MM.1S (cell line): ENCODE data around the gene SETBP1.

Source experiments
- DNase-seq: peaks from one replicate; pipeline ENCODE4 v3.0.0-alpha.2; 2015
- H2AFZ ChIP-seq: fragments of 300-600 bp; sonication (generic); 2 replicates; pipeline ENCODE4 v1.6.0; 2016; ENCODE audit warnings: antibody characterized with exemption, low read length
- H3F3A ChIP-seq: fragments of 300-600 bp; sonication (generic); 2 replicates; pipeline ENCODE4 v1.6.1; 2016; ENCODE audit warnings: mild to moderate bottlenecking, antibody characterized with exemption, low read length, moderate library complexity, mixed read lengths; ENCODE audit not compliant: insufficient read depth
- H3K27ac ChIP-seq: fragments of 300-600 bp; sonication (generic); 2 replicates; pipeline ENCODE4 v1.5.1; 2016; ENCODE audit warnings: mild to moderate bottlenecking, low read length
- H3K27me3 ChIP-seq: fragments of 300-600 bp; sonication (generic); replicated peaks from 2 replicates; pipeline ENCODE4 v1.6.0; 2016; ENCODE audit warnings: low read length; ENCODE audit not compliant: insufficient read depth
- H3K36me3 ChIP-seq: fragments of 300-600 bp; sonication (generic); replicated peaks from 2 replicates; pipeline ENCODE4 v1.6.1; 2016; ENCODE audit warnings: mild to moderate bottlenecking, low read length, mixed read lengths; ENCODE audit not compliant: insufficient read depth
- H3K4me1 ChIP-seq: fragments of 300-600 bp; sonication (generic); 2 replicates; pipeline ENCODE4 v1.6.1; 2016; ENCODE audit warnings: low read length, mixed read lengths
- H3K4me2 ChIP-seq: fragments of 300-600 bp; sonication (generic); 2 replicates; pipeline ENCODE4 v1.6.0; 2016; ENCODE audit warnings: low read depth, low read length
- H3K4me3 ChIP-seq: fragments of 300-600 bp; sonication (generic); 2 replicates; pipeline ENCODE4 v1.5.1; 2016; ENCODE audit warnings: low read length, mixed read lengths
- H3K79me2 ChIP-seq: fragments of 300-600 bp; sonication (generic); 2 replicates; pipeline ENCODE4 v1.6.1; 2016; ENCODE audit warnings: mixed run types, low read length, mixed read lengths
- H3K9ac ChIP-seq: fragments of 300-600 bp; sonication (generic); 2 replicates; pipeline ENCODE4 v1.6.1; 2016; ENCODE audit warnings: low read length, mixed read lengths
- H3K9me2 ChIP-seq: fragments of 300-600 bp; sonication (generic); replicated peaks from 2 replicates; pipeline ENCODE4 v1.6.1; 2016; ENCODE audit warnings: mild to moderate bottlenecking, low read length, mixed read lengths; ENCODE audit not compliant: insufficient read depth
- H3K9me3 ChIP-seq: fragments of 300-600 bp; sonication (generic); replicated peaks from 2 replicates; pipeline ENCODE4 v1.6.1; 2016; ENCODE audit warnings: mild to moderate bottlenecking, low read length, mixed read lengths; ENCODE audit not compliant: insufficient read depth
- H4K20me1 ChIP-seq: fragments of 300-600 bp; sonication (generic); 2 replicates; pipeline ENCODE4 v1.6.1; 2016; ENCODE audit warnings: mild to moderate bottlenecking, low read length, moderate library complexity, mixed read lengths; ENCODE audit not compliant: insufficient read depth
- EZH2 ChIP-seq: fragments of 300-600 bp; sonication (generic); optimal IDR thresholded peaks from 2 replicates; pipeline ENCODE3; 2017; ENCODE audit warnings: low read depth, mild to moderate bottlenecking, antibody characterized with exemption, low read length, mixed read lengths
- EZH2phosphoT487 ChIP-seq: fragments of 300-600 bp; sonication (generic); IDR thresholded peaks from 2 replicates; pipeline ENCODE4 v1.6.1; 2018; ENCODE audit warnings: antibody characterized with exemption, low read length
- TF ChIP-seq, protein P1 (sequence below): fragments of 300-600 bp; sonication (generic); IDR thresholded peaks from 2 replicates; pipeline ENCODE4 v1.5.1; 2016; ENCODE audit warnings: antibody characterized with exemption, low read length, mixed read lengths

The SETBP1 gene

DNA sequence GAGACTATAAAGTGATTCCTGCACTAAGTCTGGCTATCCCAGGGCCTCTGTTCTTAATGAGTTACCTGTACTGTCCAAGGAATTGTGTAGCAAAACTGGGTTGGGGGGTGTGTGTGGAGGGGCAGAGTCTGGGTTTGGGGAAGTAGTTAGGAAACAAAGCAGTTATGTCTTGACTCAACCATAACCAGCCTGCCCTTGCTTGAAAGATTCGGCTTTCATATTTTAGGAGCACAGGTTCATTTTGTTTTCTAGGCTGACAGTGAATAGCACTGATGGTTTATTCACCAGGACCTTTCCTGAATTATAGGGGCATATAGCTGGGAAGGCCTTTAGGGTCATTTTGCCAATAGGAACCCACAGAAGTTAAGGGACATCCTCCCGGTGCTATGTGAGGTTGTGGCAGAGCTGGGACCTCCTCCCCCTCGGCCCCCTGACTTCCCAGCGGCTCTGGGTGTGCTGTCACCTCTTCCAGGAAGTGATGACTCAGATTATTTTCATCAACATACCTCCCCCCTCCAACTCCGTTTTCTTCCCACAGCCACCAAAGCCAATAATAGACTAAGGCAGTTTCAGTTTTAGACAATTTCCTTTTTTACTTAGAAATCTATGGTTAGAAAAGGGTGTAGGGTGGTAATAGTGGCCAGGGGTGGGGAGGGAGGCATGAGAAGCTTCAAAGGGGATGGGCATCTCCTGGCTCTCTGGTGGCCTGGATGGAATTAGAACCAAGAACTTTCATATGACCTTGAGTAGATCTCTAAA lies 44.8 kb downstream of the SETBP1 start:
- peaks cover 91% of the 10 kb centered on the region for H3K79me2 ChIP-seq
- H3K9me3 ChIP-seq = no peaks in the 10 kb centered on the region
- peak; percentile 86 for DNase-seq
- H3K4me3 ChIP-seq = peak overlapping the region; percentile 17
- no peaks in the 10 kb centered on the region for H3K27me3 ChIP-seq
- peak overlapping the region; percentile 68 for H3K9ac ChIP-seq
- no peaks in the 10 kb centered on the region for H4K20me1 ChIP-seq
- H3K4me2 ChIP-seq = peak overlapping the region; percentile 54
- peak overlapping the region; percentile 94 for H3K27ac ChIP-seq
- TF ChIP-seq EZH2phosphoT487 (no peak), EZH2 (no peak)
- TF ChIP-seq, protein P1, sequence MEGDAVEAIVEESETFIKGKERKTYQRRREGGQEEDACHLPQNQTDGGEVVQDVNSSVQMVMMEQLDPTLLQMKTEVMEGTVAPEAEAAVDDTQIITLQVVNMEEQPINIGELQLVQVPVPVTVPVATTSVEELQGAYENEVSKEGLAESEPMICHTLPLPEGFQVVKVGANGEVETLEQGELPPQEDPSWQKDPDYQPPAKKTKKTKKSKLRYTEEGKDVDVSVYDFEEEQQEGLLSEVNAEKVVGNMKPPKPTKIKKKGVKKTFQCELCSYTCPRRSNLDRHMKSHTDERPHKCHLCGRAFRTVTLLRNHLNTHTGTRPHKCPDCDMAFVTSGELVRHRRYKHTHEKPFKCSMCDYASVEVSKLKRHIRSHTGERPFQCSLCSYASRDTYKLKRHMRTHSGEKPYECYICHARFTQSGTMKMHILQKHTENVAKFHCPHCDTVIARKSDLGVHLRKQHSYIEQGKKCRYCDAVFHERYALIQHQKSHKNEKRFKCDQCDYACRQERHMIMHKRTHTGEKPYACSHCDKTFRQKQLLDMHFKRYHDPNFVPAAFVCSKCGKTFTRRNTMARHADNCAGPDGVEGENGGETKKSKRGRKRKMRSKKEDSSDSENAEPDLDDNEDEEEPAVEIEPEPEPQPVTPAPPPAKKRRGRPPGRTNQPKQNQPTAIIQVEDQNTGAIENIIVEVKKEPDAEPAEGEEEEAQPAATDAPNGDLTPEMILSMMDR = no peak
- peaks cover 79% of the 10 kb centered on the region for H3K4me1 ChIP-seq
- H3K36me3 ChIP-seq = 0 out of 2 replicates have a peak, but pooled peaks cover 3% of the 10 kb centered on the region
- H3F3A ChIP-seq = peaks cover 28% of the 10 kb centered on the region
- no peak overlapping the region for H2AFZ ChIP-seq
- H3K9me2 ChIP-seq = no peaks in the 10 kb centered on the region

DNA sequence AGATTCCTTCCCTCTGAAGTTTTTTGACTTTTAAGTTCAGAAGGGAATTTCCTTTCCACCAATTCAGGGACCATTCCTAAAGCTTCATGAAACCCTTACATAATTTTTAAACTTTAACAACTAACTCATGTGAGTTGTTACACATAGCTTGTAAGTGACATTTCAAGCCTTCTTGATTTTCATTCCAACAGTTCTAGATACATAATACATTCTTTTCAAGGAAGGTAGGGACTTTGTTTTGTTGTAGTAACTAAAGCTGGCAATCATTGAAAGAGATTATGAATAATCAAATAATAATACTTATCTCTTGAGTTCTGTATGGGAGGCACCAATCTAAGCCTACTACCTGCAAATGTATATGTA lies 45.4 kb downstream of the SETBP1 start:
- H3K36me3 ChIP-seq = 0 out of 2 replicates have a peak, but pooled peaks cover 3% of the 10 kb centered on the region
- TF ChIP-seq EZH2phosphoT487 = no peak
- TF ChIP-seq EZH2 = no peak
- TF ChIP-seq, protein P1 = no peak
- H2AFZ ChIP-seq = no peak overlapping the region
- peak overlapping the region; percentile 68; the same call in 1 of the 2 replicates for H3K9ac ChIP-seq
- H3K4me1 ChIP-seq = peaks cover 80% of the 10 kb centered on the region
- H4K20me1 ChIP-seq = no peaks in the 10 kb centered on the region
- H3K27ac ChIP-seq = peak overlapping the region; percentile 94
- peak overlapping the region; percentile 17 for H3K4me3 ChIP-seq
- peaks cover 28% of the 10 kb centered on the region for H3F3A ChIP-seq
- H3K9me2 ChIP-seq = no peaks in the 10 kb centered on the region
- no peaks in the 10 kb centered on the region for H3K9me3 ChIP-seq
- peaks cover 92% of the 10 kb centered on the region for H3K79me2 ChIP-seq
- H3K27me3 ChIP-seq = no peaks in the 10 kb centered on the region
- H3K4me2 ChIP-seq = peak overlapping the region; percentile 54
- DNase-seq = no peak

DNA sequence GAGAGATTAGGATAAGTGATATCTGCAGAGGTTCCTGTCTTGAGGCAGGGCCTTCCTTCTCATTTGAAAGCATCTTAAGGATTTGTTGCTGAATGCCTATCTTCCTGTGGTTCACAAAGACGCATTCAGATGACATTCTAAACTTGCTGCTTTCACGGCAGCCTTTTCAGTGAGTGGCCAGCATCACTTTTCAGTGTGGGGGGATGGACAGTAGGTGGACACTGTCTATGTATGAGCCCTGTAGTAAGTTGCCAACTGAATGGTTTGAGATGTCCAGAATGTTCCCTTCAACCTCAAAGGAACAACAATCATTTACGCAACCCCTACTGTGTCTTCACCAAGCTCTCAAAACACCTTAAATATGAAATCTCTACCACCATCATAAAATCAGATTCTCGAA lies 46.6 kb downstream of the SETBP1 start:
- Histone ChIP-seq H3K9me2 (no peaks in the 10 kb centered on the region), H3K79me2 (peaks cover 94% of the 10 kb centered on the region), H4K20me1 (no peaks in the 10 kb centered on the region), H3K36me3 (0 out of 2 replicates have a peak, but pooled peaks cover 3% of the 10 kb centered on the region), H3K4me1 (peaks cover 80% of the 10 kb centered on the region), H3K4me3 (no peak overlapping the region), H3K9ac (no peak overlapping the region), H3K27ac (no peak overlapping the region), H2AFZ (no peak overlapping the region), H3F3A (peaks cover 23% of the 10 kb centered on the region), H3K27me3 (no peaks in the 10 kb centered on the region), H3K4me2 (no peak overlapping the region), H3K9me3 (no peaks in the 10 kb centered on the region)
- TF ChIP-seq, protein P1 = no peak
- no peak for TF ChIP-seq EZH2
- TF ChIP-seq EZH2phosphoT487 = no peak
- no peak for DNase-seq
